OCI-LY7 (cell line): ENCODE results near the gene SLAMF8.

Experiments
- CTCF ChIP-seq: fragments of 200-600 bp; sonication (generic); conservative IDR thresholded peaks from 2 replicates; pipeline ENCODE4 v1.5.1; 2014; ENCODE audit warnings: mild to moderate bottlenecking, antibody characterized with exemption, low read length, moderate library complexity, mixed read lengths
- EZH2phosphoT487 ChIP-seq: fragments of 200-600 bp; sonication (generic); IDR thresholded peaks from 2 replicates; pipeline ENCODE4 v1.6.1; 2018; ENCODE audit warnings: low read depth, borderline replicate concordance, mild to moderate bottlenecking, mixed run types, antibody characterized with exemption, low read length, moderate library complexity, mixed read lengths

GRCh38 chr1:159821171-159821867 lies 5.4 kb upstream of the SLAMF8 start:
- peak; percentile 75 for TF ChIP-seq CTCF
- TF ChIP-seq EZH2phosphoT487, result no peak
